Tibial nerve (tissue), 4 donors: ENCODE measurements around the gene HS3ST1.

Experiments
- EP300 ChIP-seq, 2 donors: sonication (generic); formaldehyde crosslinking; IDR thresholded peaks; one replicate each; pipeline ENCODE4 v1.6.1; 2017; ENCODE audit warnings: antibody characterized with exemption in 2 of 2, mild to moderate bottlenecking in 1 of 2
- POLR2A ChIP-seq, 2 donors: fragments of 450-650 bp; IDR thresholded peaks; one replicate each; pipeline ENCODE4 v1.6.1; 2017; ENCODE audit warnings: antibody characterized with exemption in 2 of 2, mild to moderate bottlenecking in 2 of 2, moderate library complexity in 2 of 2
- TF ChIP-seq, protein P1 (sequence below), 5 experiments: fragments of 200-600 bp in 3 of 5; fragments of 450-650 bp in 2 of 5; sonication (generic) in 3 of 5; IDR thresholded peaks; one replicate each; pipeline ENCODE4 v1.5.1; 2016 to 2019; ENCODE audit warnings: antibody characterized with exemption in 5 of 5, mild to moderate bottlenecking in 3 of 5, moderate library complexity in 2 of 5

DNA sequence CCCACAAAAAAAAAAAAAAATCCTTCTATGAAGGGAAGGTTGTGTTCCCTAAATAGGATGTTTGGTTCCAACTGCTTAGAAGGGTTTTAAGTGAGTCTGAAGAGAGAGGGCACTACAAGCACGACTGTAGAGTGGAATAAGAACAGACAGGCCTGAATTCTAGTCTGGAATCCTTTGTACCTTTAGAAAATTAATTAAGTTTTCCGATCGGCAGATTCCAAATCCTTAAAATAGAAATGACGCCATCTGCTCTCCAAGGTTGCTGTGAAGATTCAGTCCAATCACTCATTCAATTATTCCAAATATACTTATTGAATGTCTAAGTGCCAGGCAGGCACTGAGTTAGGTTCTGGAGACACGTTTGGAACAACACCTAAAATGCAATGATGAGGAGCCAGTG lies 3.8 kb downstream of the HS3ST1 start:
- TF ChIP-seq, protein P1, sequence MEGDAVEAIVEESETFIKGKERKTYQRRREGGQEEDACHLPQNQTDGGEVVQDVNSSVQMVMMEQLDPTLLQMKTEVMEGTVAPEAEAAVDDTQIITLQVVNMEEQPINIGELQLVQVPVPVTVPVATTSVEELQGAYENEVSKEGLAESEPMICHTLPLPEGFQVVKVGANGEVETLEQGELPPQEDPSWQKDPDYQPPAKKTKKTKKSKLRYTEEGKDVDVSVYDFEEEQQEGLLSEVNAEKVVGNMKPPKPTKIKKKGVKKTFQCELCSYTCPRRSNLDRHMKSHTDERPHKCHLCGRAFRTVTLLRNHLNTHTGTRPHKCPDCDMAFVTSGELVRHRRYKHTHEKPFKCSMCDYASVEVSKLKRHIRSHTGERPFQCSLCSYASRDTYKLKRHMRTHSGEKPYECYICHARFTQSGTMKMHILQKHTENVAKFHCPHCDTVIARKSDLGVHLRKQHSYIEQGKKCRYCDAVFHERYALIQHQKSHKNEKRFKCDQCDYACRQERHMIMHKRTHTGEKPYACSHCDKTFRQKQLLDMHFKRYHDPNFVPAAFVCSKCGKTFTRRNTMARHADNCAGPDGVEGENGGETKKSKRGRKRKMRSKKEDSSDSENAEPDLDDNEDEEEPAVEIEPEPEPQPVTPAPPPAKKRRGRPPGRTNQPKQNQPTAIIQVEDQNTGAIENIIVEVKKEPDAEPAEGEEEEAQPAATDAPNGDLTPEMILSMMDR (IDR thresholded peaks at IDR 0.05): no peak
- TF ChIP-seq POLR2A (IDR thresholded peaks at IDR 0.05) (no peak), EP300 (IDR thresholded peaks at IDR 0.05) (no peak)
